Measurements from ENCODE around the gene PRDM5.

PRDM5 gene

DNA sequence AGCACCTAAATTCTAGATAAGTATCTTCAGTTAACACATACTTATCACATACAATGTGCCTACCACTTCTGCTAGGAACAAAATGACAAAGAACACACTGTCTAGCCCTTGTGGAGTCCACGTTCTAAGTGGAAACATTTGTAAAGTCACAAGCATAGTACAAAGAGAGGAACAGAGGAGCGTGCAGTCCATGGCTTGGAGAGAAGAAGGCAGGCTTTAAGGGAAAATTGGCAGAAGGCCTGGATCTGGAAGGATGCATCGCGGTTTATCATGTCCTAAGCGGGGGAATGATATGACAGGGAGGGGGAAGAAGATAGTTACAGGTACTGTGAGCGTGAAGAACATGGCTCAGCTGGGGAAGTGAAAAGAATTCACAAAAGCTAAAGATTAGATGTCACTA, 218.0 kb downstream of the PRDM5 start:
- Histone ChIP-seq H3K9me3 (ENCODE audit: low read length) (no peaks in the 10 kb centered on the region), H3K9ac (ENCODE audit: low read length) (no peak overlapping the region), H3K79me2 (ENCODE audit: insufficient read depth, low read length) (no peaks in the 10 kb centered on the region), H3K27me3 (ENCODE audit: insufficient read depth, low read length) (no peaks in the 10 kb centered on the region), H3K27ac (ENCODE audit: low read depth, low read length, poor library complexity, severe bottlenecking) (no peak overlapping the region), H3K36me3 (ENCODE audit: insufficient read depth, low read length) (no peaks in the 10 kb centered on the region), H3F3A (ENCODE audit: insufficient read depth, low read length) (no peaks in the 10 kb centered on the region), H3K4me3 (ENCODE audit: low read depth, low read length, poor library complexity, severe bottlenecking) (no peak overlapping the region), H3K4me1 (ENCODE audit: insufficient read depth, low read length, severe bottlenecking) (no peaks in the 10 kb centered on the region), H2AFZ (ENCODE audit: low read length) (no peak overlapping the region), H3K9me2 (ENCODE audit: low read depth, low read length) (no peaks in the 10 kb centered on the region), H3K4me2 (ENCODE audit: low read length) (no peak overlapping the region), H4K20me1 (ENCODE audit: insufficient read depth, low read length) (no peaks in the 10 kb centered on the region)
- TF ChIP-seq EZH2 (IDR thresholded peaks at IDR 0.05; ENCODE audit: borderline replicate concordance, low read length): no peak
- TF ChIP-seq, protein P1, sequence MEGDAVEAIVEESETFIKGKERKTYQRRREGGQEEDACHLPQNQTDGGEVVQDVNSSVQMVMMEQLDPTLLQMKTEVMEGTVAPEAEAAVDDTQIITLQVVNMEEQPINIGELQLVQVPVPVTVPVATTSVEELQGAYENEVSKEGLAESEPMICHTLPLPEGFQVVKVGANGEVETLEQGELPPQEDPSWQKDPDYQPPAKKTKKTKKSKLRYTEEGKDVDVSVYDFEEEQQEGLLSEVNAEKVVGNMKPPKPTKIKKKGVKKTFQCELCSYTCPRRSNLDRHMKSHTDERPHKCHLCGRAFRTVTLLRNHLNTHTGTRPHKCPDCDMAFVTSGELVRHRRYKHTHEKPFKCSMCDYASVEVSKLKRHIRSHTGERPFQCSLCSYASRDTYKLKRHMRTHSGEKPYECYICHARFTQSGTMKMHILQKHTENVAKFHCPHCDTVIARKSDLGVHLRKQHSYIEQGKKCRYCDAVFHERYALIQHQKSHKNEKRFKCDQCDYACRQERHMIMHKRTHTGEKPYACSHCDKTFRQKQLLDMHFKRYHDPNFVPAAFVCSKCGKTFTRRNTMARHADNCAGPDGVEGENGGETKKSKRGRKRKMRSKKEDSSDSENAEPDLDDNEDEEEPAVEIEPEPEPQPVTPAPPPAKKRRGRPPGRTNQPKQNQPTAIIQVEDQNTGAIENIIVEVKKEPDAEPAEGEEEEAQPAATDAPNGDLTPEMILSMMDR (IDR thresholded peaks at IDR 0.05; ENCODE audit: low read length): no peak

DNA sequence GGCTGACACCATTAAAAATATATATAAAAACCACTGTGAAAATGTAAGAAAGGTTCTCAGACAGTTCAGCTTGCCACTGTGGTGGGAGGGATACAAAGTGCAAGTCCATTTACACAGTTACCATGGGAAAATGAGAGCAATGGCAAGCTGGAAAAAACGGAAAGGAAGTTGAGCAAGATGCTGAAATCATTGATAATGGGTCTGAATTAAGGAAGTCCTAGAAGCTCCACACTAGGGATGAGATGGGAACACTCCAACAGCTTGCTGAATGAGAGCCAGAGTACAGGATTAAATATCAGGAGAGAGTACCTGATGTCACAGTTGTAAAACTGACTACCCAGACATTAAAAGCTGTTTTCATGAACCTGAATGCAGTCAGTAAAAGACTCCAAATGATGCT, 218.6 kb downstream of the PRDM5 start:
- Histone ChIP-seq H3K79me2 (ENCODE audit: insufficient read depth, low read length) (no peaks in the 10 kb centered on the region), H3K27ac (ENCODE audit: low read depth, low read length, poor library complexity, severe bottlenecking) (no peak overlapping the region), H3K9me2 (ENCODE audit: low read depth, low read length) (no peaks in the 10 kb centered on the region), H3K4me1 (ENCODE audit: insufficient read depth, low read length, severe bottlenecking) (no peaks in the 10 kb centered on the region), H3K27me3 (ENCODE audit: insufficient read depth, low read length) (no peaks in the 10 kb centered on the region), H3K4me3 (ENCODE audit: low read depth, low read length, poor library complexity, severe bottlenecking) (no peak overlapping the region), H2AFZ (ENCODE audit: low read length) (no peak overlapping the region), H3K9me3 (ENCODE audit: low read length) (no peaks in the 10 kb centered on the region), H3K36me3 (ENCODE audit: insufficient read depth, low read length) (no peaks in the 10 kb centered on the region), H4K20me1 (ENCODE audit: insufficient read depth, low read length) (no peaks in the 10 kb centered on the region), H3K4me2 (ENCODE audit: low read length) (no peak overlapping the region), H3F3A (ENCODE audit: insufficient read depth, low read length) (no peaks in the 10 kb centered on the region), H3K9ac (ENCODE audit: low read length) (no peak overlapping the region)
- TF ChIP-seq, protein P1 (IDR thresholded peaks at IDR 0.05; ENCODE audit: low read length): no peak
- no peak for TF ChIP-seq EZH2 (IDR thresholded peaks at IDR 0.05; ENCODE audit: borderline replicate concordance, low read length)

DNA sequence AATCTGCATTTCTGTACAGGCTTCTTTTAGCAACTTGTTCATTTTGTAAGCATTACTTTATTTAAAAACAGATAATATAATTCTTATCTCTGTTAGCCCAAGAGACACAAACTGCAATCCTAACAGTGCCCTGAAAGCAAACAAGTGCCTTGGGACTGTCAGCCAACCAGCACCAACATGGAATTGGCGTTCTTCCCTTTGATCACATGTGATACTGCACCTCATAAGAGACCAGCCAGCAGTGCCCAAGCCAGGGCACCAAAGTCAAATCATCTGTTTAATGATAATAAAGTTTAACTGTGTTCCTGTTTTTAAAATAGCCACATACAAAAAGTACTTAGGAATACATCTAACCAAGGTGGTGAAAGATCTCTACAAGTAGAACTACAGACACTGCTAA, 223.2 kb downstream of the PRDM5 start:
- no peaks in the 10 kb centered on the region for H3K27me3 ChIP-seq (ENCODE audit: insufficient read depth, low read length)
- no peak overlapping the region for H2AFZ ChIP-seq (ENCODE audit: low read length)
- H3F3A ChIP-seq (ENCODE audit: insufficient read depth, low read length): no peaks in the 10 kb centered on the region
- no peaks in the 10 kb centered on the region for H3K36me3 ChIP-seq (ENCODE audit: insufficient read depth, low read length)
- no peak overlapping the region for H3K4me3 ChIP-seq (ENCODE audit: low read depth, low read length, poor library complexity, severe bottlenecking)
- H3K79me2 ChIP-seq (ENCODE audit: insufficient read depth, low read length): no peaks in the 10 kb centered on the region
- no peak overlapping the region for H3K9ac ChIP-seq (ENCODE audit: low read length)
- H3K4me2 ChIP-seq (ENCODE audit: low read length): no peak overlapping the region
- no peaks in the 10 kb centered on the region for H4K20me1 ChIP-seq (ENCODE audit: insufficient read depth, low read length)
- no peak overlapping the region for H3K27ac ChIP-seq (ENCODE audit: low read depth, low read length, poor library complexity, severe bottlenecking)
- H3K9me3 ChIP-seq (ENCODE audit: low read length): no peaks in the 10 kb centered on the region
- H3K9me2 ChIP-seq (ENCODE audit: low read depth, low read length): no peaks in the 10 kb centered on the region
- no peaks in the 10 kb centered on the region for H3K4me1 ChIP-seq (ENCODE audit: insufficient read depth, low read length, severe bottlenecking)
- TF ChIP-seq, protein P1 (IDR thresholded peaks at IDR 0.05; ENCODE audit: low read length): no peak
- no peak for TF ChIP-seq EZH2 (IDR thresholded peaks at IDR 0.05; ENCODE audit: borderline replicate concordance, low read length)

Data from OCI-LY1 (cell line).